Lung microvascular endothelial cell (primary cell): Measurements from ENCODE around the gene MTHFSD. TPM values are rescaled to one million over a fixed set of nuclear protein-coding genes. Genes with fewer than 3 reads are reported as not detected.

Experiments used
- DNase-seq, 2 donors: peaks; one replicate each; pipeline versions ENCODE4 v3.0.0 to v3.0.0-alpha.2; 2010; ENCODE audit warnings: low read depth in 2 of 2
- total RNA-seq: library from RNA; depleted of rRNA; stranded (reverse); fragments of >200 nt; gene quantifications from 2 replicates; pipeline ENCODE4 v1.2.1, GENCODE V29; 2014

MTHFSD gene
- total RNA-seq, 1 donor from 2014 or later: 7.1 TPM

DNA sequence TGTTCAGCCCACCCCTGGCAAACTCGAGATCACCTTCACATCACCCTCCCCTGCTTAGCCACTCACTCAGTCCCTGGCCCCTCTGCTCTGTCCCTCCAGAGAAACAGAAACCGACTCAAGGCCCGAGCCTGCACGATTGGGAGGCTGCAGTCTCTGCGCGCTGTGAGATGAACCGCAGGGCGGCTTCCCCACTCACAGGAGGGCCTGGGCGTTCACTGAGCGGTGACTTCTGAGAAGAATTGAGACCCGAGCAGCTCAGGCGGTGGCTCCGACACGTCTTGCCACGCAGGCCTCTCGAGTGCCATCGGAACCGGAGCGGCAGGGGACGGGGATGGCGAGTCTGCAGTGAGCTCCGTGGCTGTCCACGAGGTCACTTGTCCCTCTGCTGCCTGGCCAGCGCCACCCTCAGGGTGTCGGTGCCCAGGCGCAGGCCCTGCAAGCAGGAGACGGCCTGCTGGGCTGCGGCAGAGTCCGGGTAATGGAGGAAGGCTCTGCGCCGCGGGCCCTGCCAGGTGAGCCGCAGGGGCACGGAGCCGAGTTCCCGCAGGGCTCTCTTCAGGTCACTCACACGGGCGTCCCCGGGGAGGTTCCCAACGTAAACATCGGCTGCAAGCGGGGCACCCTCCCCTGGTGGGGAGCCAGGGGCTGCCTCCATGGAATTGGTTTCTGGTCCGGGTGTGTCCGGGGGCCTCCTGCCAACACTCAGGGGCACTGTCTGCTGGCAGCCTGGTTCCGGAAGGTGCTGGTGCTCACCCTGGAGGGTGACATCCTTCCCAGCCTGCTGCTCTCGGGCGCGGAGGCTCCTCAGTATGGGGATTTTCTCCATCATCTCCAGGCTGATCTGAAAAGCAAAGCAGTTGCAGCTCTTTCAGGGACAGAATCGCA lies 23.2 kb downstream of the MTHFSD start:
- DNase-seq: no peak

DNA sequence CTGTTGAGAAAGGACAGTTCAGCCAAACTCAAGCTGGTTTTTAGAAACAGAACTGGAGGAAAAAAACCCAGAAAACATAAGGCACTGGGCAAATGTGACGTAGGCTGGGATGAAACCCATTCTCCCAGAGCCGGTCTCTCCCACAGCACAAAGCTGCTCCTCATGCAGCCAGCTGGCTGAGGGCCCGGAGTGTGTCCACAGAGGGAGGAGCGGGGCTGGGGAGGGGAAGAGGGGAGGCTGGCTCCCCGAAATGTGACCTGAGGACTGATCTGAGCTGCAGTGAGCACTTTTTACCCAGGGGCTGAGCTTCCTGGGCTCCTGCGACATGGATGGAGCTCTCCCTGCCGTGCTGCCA lies 23.9 kb downstream of the MTHFSD start:
- no peak for DNase-seq

DNA sequence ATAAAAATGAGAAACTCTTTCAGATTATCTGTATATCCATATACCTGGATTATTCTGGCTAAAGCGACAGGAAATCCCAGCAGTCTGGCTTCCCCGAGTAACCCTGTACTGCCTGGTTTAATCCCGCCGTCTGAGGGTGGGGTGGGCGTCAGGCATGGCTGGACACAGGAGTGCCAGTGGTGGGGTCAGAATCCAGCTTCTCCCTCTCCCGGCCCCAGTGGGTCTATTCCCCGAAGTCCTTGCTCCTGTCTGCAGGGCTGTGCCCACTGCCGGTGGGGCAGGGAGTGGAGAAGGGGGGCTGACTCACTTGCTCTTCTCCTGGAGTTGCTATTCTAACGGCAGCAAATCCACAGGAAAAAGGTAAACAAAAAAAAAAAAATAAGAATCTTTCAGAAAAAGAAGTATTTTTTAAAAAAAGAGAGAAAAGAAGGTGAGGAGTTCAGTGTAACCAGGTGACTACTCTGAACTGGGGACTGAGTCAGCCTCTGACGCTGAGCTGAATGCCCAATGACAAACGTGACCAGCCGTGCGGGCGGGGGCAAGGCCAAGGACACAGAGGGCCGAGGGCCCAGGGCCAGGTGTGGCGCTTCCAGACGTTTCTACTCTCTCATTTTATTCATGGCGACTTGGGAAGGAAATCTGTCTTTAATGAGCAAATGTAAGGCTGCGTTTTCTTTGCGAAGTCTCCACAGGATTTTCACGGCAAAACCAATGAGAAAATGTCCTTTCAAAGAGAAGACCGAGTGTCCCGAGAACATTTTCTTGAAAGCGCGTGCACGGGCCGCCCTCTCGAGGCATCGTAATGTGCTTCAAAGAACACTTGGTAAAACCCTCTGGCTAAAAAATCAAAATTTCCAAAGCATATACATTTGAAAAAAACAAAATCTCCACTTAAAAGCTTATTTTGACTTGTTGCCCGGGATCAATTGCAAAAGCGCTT lies 24.5 kb downstream of the MTHFSD start:
- DNase-seq: no peak

DNA sequence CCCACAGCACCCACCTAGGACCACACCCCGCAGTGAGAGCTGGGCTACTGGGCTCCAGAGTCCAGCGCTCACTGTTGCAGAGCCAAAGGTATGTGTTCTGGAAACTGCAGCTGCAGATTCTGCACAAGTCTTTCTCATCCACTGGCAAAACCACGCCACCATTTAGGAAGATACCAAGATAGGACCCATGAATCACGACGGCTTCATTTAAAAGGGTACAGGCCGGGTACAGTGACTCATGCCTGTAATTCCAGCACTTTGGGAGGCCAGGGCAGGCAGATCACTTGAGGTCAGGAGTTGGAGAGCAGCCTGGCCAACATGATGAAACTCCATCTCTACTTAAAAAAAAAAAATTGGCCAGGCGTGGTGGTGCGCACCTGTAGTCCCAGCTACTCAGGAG lies 25.9 kb downstream of the MTHFSD start:
- DNase-seq: no peak

DNA sequence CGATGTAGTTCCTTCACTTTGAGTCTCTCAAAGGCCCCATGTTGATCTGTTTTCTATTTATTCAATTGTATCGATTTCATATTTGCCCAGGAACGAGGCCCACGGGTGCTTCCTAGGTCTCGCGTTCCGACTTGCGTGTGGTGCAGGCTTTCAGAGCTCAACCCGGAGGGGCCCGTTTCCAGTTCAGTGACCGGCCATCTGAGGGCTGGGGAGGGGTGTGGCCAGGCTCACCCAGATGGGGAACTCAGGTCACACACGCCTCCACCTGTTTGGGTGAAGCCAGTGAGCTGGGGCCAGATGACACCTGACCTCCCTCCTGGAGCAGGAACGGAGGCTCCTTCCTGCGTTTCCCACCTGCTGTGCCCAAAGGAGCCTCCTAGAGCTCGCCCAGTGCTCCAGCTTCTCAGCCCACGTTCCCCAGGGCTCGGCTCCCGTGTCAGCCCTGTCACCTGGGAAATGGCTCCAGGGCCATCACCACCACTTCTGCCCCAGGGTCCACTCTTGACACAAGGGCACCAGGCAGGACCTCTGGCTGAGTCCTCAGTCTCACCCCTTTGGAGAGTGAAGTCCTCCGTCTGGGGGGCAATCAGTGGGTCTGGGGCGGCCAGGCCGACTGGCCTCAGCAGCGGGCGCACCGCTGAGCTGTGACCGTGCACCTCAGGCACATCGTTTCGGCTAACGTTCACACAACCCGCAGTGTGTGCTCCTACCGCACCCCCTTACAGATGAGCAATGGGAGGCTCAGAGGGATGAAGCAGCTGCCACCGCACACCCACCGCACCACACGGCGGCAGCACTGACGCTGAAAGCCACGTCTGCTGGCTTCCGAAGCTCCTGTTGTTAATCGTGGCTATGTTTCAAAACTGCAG lies 26.7 kb downstream of the MTHFSD start:
- no peak for DNase-seq

DNA sequence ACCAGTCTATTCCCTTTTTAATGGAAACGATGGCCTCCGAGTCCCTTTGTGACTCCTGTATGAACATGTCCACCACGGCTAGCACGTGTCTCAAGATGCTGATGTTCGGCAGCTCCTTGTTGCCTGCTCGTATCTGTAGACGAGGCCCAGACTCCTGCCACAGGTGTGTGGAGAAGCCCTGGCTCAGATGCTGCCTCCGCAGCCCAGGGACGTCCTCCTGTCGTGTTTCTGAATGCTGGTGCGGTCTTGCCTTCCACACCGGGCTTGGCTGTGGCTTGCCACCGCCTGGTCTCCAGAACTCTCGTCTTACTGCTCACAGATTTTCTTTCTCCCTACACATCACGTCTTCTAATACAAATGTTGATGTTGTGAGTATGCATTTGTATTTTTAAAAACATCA lies 27.7 kb downstream of the MTHFSD start:
- no peak for DNase-seq

DNA sequence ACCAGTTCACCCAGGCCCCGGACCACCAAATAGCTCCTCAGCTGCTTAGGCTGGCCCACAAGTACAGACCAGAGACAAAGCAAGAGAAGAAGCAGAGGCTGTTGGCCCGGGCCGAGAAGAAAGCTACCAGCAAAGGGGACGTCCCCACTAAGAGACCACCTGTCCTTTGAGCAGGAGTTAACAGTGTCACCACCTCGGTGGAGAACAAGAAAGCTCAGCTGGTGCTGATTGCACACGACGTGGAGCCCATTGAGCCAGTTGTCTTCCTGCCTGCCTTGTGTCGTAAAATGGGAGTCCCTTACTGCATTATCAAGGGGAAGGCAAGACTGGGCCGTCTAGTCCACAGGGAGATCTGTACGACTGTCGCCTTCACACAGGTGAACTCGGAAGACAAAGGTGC lies 29.3 kb downstream of the MTHFSD start:
- no peak for DNase-seq

DNA sequence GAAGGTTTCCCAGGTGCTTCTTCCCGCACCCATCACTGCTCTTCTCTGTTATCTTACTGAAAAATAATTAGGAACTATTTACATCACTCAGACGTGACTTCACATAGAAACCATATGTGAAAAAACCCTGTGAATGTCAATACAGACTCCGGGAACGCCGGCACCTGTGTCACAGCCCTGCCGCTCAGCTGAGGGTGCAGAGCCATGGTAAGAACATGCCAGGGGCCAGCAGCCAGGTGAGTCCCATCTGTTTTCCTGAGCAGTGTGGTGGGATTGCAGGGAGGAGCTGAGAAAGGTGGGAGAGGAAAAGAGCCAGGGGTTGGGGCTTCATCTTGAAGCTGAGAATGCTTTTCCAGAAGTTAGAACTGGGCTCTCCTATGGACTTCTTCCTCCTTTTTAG lies 31.0 kb downstream of the MTHFSD start:
- DNase-seq: no peak

DNA sequence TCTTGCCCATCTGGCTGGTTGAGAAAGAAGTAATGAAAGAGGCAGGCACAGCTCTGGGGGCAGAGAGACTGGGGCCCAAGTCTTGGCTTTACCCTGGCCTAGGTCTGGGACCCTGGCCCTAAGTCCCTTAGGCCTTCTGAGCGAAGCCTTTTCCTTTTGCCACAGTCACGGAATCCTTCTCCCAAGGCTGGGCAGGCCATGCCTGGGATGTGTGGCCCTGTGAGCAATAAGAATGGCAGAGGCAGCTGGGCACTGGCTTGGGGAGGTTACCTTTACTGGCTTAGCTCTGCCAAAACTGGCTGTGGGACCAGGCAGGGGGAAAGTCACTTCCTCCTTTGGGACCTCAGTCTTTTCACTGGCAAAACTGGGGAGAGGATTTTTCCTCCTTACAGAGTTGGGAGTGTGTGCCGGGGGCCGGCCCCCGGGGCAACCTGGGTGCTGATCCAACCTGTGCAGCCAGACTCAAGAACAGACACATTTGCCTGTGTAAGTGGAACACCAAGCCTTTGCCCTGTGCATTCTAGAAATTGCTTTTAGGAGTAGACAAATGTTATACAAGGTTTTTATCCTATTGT lies 31.8 kb downstream of the MTHFSD start:
- DNase-seq: no peak

DNA sequence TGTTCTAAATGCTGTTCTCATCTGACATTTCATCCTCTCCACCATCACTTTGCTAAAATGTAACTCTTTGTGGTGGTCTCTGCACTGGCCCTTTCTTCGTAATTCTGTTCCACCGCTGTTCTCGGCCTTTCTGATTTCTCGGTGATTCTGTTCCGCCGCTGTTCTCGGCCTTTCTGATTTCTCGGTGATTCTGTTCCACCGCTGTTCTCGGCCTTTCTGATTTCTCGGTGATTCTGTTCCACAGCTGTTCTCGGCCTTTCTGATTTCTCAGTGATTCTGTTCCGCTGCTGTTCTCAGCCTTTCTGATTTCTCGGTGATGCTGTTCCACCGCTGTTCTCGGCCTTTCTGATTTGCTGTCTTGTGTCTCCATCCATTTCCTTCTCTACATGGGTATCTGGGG lies 32.4 kb downstream of the MTHFSD start:
- DNase-seq: no peak

DNA sequence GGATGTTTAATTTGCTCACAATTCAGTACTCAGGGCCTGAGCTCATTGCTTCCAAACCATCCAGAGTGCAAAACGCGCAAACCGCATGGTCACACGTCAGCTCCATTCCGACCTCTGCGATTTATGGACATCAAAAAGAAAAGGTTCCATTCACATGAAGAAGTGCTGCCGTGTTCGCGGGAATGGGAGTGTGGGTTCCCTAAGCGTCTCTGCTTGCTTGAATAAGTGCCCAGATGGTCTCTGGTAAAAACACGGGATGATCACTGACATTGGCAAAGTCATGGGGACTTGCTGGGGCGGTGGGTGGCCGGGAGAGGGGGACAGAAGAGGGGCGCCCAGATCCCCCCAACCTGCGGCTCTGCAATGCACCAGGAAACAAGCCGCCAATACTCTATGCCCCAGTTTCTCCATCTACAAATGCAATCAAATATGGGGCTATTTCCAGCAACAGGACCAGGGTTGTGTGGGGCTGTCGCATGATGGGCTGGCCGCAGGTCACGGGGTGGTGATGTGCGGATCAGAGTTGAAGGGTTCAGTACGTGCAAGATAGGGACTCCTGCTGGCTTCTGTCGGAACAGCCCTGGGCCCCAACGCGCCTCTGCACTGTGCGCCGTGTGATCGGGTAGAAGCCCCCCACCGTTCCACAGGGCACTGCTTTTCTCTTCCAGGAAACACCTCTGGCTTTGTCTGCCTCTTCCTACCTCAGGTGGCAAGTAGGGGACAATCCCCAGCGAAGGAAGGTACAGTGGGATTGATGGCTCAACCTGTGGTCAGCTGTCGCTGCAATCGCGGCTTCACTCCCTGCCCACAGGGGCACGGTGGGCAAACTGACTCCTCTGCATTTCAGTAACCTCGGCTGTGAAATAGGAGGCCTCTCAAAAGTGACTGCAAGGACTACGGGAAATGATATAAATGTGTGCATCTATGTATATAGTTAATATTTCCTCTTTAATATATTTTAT lies 33.5 kb downstream of the MTHFSD start:
- no peak for DNase-seq

DNA sequence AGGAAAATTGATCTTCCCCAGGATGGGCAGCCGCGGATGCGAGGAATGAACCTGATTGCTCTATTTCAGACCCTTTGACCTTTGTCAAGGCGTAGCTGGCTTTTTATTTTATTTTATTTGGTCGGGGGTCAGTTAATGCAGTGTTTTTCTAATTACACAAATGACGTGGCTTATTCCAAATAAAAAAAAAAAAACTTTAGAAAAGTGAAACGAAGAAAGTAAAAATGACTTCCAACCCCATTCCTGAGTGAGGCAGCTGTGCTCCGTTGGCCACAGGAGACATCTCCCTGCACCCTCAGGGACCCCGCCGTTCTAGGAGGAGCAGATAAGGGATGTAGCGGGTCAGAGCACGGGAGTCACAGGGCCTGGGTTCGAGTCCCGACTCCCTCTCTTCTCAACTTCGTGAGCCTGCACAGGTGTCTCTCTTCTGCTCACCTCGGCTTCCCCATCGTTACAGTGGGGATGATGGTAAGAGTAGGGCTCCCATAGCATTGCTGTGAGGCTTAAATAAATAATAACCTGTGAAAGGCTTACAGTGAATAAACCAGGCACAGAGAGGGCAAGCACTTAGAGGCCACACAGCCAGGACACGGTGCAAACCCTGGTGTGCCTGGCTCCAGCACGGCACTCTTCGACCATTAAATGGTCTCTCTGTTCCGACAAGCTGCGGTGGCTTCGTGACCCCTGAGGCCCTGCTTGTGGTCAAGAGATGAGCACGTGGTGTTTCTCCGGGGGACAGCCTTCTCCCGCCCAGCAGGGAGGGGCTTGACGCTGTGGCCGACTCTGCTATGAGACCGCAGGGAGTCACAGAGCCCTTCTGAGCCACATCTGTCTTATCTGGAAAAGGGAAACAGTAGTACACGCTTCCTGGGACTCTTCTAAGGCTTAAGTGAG lies 34.5 kb downstream of the MTHFSD start:
- DNase-seq: no peak

DNA sequence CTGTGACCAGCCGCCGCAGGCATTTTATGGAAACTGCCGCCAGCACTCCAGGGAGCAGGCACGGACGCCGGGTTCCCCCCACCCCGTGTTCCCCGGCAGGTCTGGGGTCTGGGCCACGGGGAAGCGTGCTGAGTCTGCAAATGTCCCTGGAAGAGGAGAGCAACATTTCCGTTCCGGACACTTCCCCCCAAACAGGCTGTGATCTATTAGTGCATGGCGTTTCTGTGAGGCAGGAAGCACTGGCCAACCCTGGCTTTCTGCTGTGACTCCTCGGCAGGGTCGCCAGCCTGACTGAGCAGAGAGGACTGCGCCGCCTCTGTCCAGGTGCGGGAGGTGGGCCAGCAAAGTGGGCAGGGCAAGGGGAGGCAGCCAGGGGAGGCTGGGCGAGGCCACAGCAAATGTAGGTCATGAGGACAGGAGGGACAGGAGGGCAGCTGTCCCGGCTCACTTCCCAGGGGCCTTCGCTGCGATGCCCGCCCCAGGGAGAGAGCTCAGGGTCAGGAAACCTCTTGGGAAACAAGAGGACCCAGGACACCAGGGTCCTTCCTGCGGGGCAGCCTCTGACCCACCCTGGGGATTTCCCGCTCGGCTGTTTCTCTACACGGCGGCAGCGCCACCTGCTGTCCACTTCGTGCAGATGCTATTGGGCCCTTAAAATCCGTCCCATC lies 35.3 kb downstream of the MTHFSD start:
- peak; percentile 68 to 76 for DNase-seq

DNA sequence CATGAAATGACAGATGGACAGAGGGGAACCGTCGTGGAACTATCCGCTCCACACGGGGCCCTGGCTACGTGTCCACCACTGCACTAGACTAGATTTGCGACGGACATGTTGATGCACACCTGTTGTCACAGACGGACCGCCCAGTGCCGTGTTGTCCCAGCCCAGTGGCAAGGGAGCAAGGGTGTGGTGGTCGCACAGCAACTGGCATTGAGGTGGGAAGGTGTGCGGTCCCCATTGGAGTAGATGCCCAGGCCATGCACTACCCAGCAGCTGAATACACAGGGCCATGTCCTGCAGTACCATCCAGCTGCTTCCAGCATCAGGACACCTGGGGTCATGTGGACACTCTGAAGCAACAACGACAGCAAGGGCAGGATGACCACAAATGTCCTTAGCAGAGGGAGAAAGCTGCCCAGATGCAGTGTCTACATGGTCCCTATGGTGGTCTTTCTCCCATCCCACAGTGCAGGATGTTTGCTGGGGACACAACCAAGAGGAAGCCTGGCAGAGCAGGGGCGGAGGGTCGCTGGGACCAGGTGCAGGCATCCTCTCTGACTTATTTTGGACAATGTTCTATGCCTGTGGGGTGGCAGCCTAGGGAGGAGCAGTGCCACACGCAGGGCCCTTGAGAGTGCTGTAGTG lies 35.9 kb downstream of the MTHFSD start:
- no peak for DNase-seq

DNA sequence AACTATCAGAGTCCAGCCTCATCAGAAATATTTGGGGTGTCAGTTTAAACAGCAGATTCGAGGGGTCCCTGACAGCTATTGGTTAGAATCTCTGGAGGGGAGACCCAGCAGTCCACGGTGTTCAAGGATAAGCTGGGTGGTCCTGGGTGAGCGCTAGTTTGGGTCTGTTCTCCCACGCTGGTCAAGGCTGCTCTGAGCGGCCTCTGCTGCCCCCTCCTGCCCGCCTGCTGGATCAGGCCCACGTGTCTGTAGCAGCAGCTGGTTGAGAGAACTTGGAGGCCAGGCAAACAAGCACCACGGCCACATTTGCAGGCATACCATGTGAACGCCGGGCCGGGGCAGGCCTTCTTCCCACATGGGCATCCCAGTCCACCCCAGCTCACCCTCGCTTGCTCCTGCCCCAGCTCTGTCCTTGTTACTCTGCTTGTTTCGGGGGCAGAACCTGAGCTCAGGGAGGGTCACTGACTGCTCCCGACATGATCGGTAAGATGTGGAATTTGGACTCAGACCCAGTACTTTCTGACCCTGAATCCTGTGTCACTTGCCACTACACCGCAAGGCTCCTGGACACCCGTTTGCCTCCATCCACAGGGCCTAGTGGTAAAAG lies 37.3 kb downstream of the MTHFSD start:
- DNase-seq: peak; percentile 83

DNA sequence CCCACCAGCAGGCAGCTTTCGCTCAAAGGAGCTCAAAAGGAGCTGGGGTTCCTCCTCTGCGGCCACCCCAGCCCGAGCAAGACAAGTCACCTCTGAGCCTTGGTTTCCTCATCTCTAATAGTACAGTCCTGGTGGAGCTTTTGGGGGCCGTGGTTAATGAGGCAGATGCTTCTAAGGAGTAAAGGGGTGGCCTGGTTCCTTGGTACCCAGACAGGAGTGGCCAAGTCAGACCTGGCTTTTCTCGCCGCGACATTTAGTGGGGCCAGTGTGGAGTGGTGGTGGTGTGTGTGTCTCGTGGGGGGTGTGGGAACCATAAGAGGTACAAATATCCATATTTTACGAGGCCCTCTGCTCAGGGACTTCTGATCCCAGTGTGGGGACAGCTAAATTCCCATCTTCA lies 38.0 kb downstream of the MTHFSD start:
- DNase-seq: no peak

DNA sequence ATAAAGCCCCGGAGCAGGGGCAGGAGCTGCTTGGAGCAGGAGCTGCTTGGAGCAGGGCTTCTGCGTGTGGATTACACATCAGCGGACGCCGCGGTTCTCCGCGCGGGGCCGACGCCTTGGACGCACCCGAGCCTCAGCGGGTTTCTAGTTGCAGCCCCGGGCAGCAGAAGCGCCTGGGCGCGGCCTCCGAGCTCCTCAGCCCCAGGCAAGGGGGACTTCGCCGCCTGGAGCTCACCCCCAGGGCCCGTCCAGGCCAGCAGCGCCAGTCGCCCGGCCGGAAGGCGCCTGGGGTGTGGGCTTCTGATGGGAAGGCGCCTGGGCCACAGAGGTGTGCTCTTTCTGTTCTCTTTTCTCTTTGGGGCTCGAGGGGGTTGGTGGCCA lies 38.4 kb downstream of the MTHFSD start:
- DNase-seq: peak in 1 of 2 donors; percentile 76
